Psoas muscle (tissue), 8 donors: ENCODE results near the gene CENPH. TPM values are rescaled to one million over a fixed set of nuclear protein-coding genes. Genes with fewer than 3 reads are reported as not detected.
"Not testable (repeated sequence)": the region's sequence is repeated elsewhere in the genome, so short reads cannot be mapped to it uniquely, and the experiment has no call there.

Experiments
- ATAC-seq, 4 donors: fragments of 200-7000 bp; cut with Tn5 transposase; one replicate each; pipeline ENCODE4 v1.9.1; 2020; ENCODE audit warnings: moderate library complexity in 3 of 4, mild to moderate bottlenecking in 2 of 4
- DNase-seq, 2 donors: peaks; one replicate each; pipeline ENCODE4 v3.0.0-alpha.2; 2020
- H3K27ac ChIP-seq: fragments of 200-600 bp; one replicate; pipeline ENCODE4 v1.8.0; 2022
- H3K27me3 ChIP-seq, 3 donors: fragments of 200-600 bp in 1 of 3; one replicate each; pipeline versions ENCODE4 v1.6.1 to v1.8.0; 2013 to 2022; ENCODE audit warnings: low read length in 2 of 3, mild to moderate bottlenecking in 2 of 3, moderate library complexity in 1 of 3; ENCODE audit not compliant: insufficient read depth in 3 of 3
- H3K36me3 ChIP-seq, 2 donors: fragments of 200-600 bp in 1 of 2; one replicate each; pipeline versions ENCODE4 v1.6.1 to v1.8.0; 2013 to 2022; ENCODE audit warnings: low read depth in 1 of 2, mild to moderate bottlenecking in 1 of 2, moderate library complexity in 1 of 2; ENCODE audit not compliant: insufficient read depth in 1 of 2
- H3K4me1 ChIP-seq: fragments of 200-600 bp; one replicate; pipeline ENCODE4 v1.8.0; 2022
- H3K4me3 ChIP-seq: fragments of 200-600 bp; one replicate; pipeline ENCODE4 v1.8.0; 2022; ENCODE audit warnings: mild to moderate bottlenecking
- H3K9me3 ChIP-seq: fragments of 200-600 bp; one replicate; pipeline ENCODE4 v1.8.0; 2022
- CTCF ChIP-seq: fragments of 200-600 bp; IDR thresholded peaks from one replicate; pipeline ENCODE4 v1.8.0; 2022; ENCODE audit warnings: antibody characterized with exemption
- WGBS, 3 donors: extraction: QIAGEN DNeasy Blood & Tissue Kit; methylation state at CpG; one replicate each; pipeline versions ENCODE4 v1.1.6 to v1.1.7; 2013; 5-methylcytosine and 5-hydroxymethylcytosine counted together
- intact Hi-C, 2 donors: fragments of 100-400 bp; cut with DNase I; formaldehyde crosslinking; loops; one replicate each; pipeline versions ENCODE4 v1.11.0 to v1.14.2; 2022
- polyA plus RNA-seq, 3 donors: library from polyadenylated mRNA; stranded (reverse); fragments of 200-250 nt; gene quantifications; one replicate each; pipeline ENCODE4 v1.2.3, GENCODE V29; 2013
- total RNA-seq, 4 donors: library from RNA; stranded (reverse); fragmentation: NEBNext Ultra II Directional in 2 of 4; extraction: Animal tissue kit (Norgen Biotek cat#: 25700) in 2 of 4; gene quantifications; one replicate each; pipeline versions ENCODE4 v1.2.1 to v1.2.4, GENCODE V29; 2021 to 2023
- donor health status: healthy with polysubstance abuse.
- donor health status: DM: no; HTN: no; CAD: no; lungs with moderate emphysema.
- donor health status: Bipolar disorder and iron deficiency.
- donor health status: healthy.
- donor health status: DM: yes; HTN: yes; CAD: no.
- donor health status: DM: no; HTN: no; CAD: no.
- donor health status: DM: no; HTN: no; CAD: no.
- donor health status: DM: yes; HTN: yes; CAD: no.

CENPH gene
- total and polyA plus RNA-seq, 7 donors, result 1.6 to 4.5 (median 3.2) TPM

GRCh38 chr5:69245031-69245430 lies 55.6 kb downstream of the CENPH start:
- peaks cover 6% of the 10 kb centered on the region for H3K4me1 ChIP-seq
- no peaks in the 10 kb centered on the region for H3K9me3 ChIP-seq
- ATAC-seq (no peak), DNase-seq (no peak)
- H3K36me3 ChIP-seq, result peaks cover 0 to 3% of the 10 kb centered on the region in 2 donors
- no peak overlapping the region for H3K27ac ChIP-seq
- H3K27me3 ChIP-seq, result no peaks in the 10 kb centered on the region
- intact Hi-C loops, result no loop called here
- no peak overlapping the region for H3K4me3 ChIP-seq
- TF ChIP-seq CTCF, result no peak
- whole genome bisulfite sequencing, 3 donors, result 96 to 99% (median 97%) methylated on average over 5 of the region's 5 CpGs

DNA sequence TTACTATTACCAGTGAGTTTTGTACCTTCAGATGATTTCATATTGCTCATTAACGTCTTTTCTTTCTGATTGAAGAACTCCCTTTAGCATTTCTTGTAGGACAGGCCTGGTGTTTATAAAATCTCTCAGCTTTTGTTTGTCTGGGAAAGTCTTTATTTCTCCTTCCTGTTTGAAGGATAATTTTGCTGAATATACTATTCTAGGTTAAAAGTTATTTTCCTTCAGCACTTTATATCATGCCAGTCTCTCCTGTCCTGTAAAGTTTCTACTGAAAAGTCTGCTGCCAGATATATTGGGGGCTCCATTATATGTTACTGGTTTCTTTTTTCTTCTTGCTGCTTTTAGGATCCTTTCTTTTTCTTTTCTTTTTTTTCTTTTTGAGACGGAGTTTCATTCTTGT lies 58.6 kb downstream of the CENPH start:
- no peak for TF ChIP-seq CTCF
- no peak for ATAC-seq
- DNase-seq, result no peak
- intact Hi-C loops, result no loop called here
- Histone ChIP-seq H3K27ac (no peak overlapping the region), H3K36me3 (peaks cover 0 to 7% of the 10 kb centered on the region in 2 donors), H3K27me3 (no peaks in the 10 kb centered on the region), H3K4me1 (no peaks in the 10 kb centered on the region), H3K9me3 (no peaks in the 10 kb centered on the region), H3K4me3 (no peak overlapping the region)
- 94 to 98% (median 96%) methylated on average over 2 of the region's 2 CpGs for WGBS, 3 donors

DNA sequence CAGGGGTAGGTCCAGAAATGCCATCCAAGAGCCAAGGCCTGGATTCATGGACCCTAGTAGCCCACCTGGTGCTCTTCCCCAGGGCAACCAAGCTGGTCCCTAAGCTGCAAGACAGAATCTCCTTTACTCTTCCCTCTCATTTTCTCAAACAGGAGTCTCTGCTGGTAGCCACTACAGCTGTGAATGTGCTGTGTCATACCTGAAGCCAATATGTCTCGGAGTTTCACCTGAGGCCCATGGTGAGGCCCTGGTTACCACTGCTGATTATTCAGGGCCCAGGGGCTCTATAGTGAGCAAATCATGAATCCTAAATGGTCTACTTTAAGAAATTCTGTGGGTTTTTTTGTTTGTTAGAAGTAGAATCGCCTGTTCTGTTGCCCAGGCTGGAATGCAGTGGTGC lies 61.2 kb downstream of the CENPH start:
- H3K4me3 ChIP-seq, result no peak overlapping the region
- intact Hi-C loops, result no loop called here
- no peaks in the 10 kb centered on the region for H3K27me3 ChIP-seq
- no peak for ATAC-seq
- no peak overlapping the region for H3K27ac ChIP-seq
- H3K4me1 ChIP-seq, result no peaks in the 10 kb centered on the region
- peaks cover 0 to 14% of the 10 kb centered on the region in 2 donors for H3K36me3 ChIP-seq
- 98% methylated on average over 2 of the region's 2 CpGs for WGBS, 3 donors
- TF ChIP-seq CTCF, result no peak
- DNase-seq, result no peak
- H3K9me3 ChIP-seq, result no peaks in the 10 kb centered on the region

GRCh38 chr5:69252437-69252836 lies 63.1 kb downstream of the CENPH start:
- Histone ChIP-seq H3K4me1 (no peaks in the 10 kb centered on the region), H3K27ac (no peak overlapping the region), H3K36me3 (peaks cover 3 to 32% of the 10 kb centered on the region in 2 donors), H3K4me3 (no peak overlapping the region), H3K27me3 (no peaks in the 10 kb centered on the region), H3K9me3 (no peaks in the 10 kb centered on the region)
- WGBS, 3 donors, result 75 to 79% (median 76%) methylated on average over 3 of the region's 3 CpGs
- no peak for TF ChIP-seq CTCF
- ATAC-seq (no peak), DNase-seq (no peak)
- intact Hi-C loops, result no loop called here

GRCh38 chr5:69255940-69256339 lies 66.6 kb downstream of the CENPH start:
- H3K4me3 ChIP-seq, H3K9me3 ChIP-seq, H3K27me3 ChIP-seq, intact Hi-C loops, H3K4me1 ChIP-seq, DNase-seq, H3K27ac ChIP-seq: not testable (repeated sequence)
- peaks cover 7 to 67% of the 10 kb centered on the region in 2 donors for H3K36me3 ChIP-seq
- ATAC-seq, result peak in 2 of 4 donors; percentile 55 to 69
- 90 to 94% (median 91%) methylated on average over 4 of the region's 4 CpGs for WGBS, 3 donors
